ENCODE results near the gene UBN1. TPM values are rescaled to one million over a fixed set of nuclear protein-coding genes. Genes with fewer than 3 reads are reported as not detected.
"Not testable (repeated sequence)": the region's sequence is repeated elsewhere in the genome, so short reads cannot be mapped to it uniquely, and the experiment has no call there.

UBN1 gene
- total RNA-seq, 1 experiment from 2014 or later: 14.1 TPM

DNA sequence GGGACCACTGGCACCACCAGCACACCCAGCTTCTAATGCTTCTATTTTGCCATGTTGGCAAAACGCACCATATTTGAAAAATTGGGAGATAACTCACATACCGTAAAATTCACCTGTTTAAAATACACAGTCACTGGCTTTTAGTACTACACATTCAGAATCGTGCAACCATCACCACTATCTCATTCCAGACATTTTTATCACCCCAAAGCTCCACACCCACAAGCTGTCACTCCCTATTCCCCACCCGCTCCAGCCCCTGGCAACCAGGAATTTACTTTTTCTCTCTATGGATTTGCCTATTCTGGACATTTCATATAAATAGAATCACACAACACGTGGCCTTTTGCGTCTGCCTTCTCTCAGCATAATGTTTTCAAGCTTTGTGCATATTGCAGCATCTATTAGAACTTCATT is 64.7 kb downstream of the UBN1 start:
- in situ Hi-C loops (cut with HindIII; ENCODE audit: low pct_unique_long_range_greater_than_20kb, low sequenced_read_pairs): no loop called here
- no peak for DNase-seq (ENCODE audit: low read depth, low spot score)

GRCh38 chr16:4913130-4913773 is 66.0 kb downstream of the UBN1 start:
- in situ Hi-C loops (cut with HindIII; ENCODE audit: low pct_unique_long_range_greater_than_20kb, low sequenced_read_pairs): no loop called here
- no peak for DNase-seq (ENCODE audit: low read depth, low spot score)

GRCh38 chr16:4913774-4914525 is 66.7 kb downstream of the UBN1 start:
- in situ Hi-C loops (cut with HindIII; ENCODE audit: low pct_unique_long_range_greater_than_20kb, low sequenced_read_pairs): no loop called here
- DNase-seq (ENCODE audit: low read depth, low spot score): no peak

DNA sequence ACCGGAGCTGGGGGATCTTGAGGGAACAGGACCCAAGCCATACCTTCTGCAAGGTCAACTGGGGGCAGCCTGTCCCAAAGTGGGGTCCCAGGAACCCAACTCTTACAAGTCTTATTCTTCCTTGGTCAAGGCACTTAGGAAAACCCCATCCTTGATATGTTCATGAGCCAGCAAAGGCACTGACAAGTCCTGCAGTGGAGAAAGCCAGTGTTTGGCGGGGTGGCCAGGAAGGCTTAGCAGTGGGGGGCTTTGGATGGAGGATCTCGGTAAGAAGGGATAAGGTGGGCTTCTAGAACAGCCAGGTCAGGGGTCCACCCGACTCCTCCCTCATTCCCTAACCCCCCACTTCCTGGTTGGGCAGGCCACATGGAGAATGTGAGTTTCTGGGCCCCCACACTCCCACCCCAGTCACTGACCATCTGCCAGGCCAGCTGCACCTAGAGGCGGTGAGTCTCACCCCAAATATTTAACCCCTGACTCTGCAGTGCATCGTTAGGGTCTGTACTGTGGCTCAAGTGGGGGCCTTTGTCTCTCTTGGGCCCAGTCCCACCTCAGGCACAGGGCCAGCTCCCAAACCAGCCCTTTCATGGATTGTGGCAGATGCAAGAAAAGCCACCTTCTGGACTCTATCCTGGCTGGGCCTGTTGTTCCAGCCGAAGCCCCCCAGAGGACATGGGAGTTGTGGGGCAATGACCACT is 67.4 kb downstream of the UBN1 start:
- in situ Hi-C loops (cut with HindIII; ENCODE audit: low pct_unique_long_range_greater_than_20kb, low sequenced_read_pairs): no loop called here
- DNase-seq (ENCODE audit: low read depth, low spot score): no peak

DNA sequence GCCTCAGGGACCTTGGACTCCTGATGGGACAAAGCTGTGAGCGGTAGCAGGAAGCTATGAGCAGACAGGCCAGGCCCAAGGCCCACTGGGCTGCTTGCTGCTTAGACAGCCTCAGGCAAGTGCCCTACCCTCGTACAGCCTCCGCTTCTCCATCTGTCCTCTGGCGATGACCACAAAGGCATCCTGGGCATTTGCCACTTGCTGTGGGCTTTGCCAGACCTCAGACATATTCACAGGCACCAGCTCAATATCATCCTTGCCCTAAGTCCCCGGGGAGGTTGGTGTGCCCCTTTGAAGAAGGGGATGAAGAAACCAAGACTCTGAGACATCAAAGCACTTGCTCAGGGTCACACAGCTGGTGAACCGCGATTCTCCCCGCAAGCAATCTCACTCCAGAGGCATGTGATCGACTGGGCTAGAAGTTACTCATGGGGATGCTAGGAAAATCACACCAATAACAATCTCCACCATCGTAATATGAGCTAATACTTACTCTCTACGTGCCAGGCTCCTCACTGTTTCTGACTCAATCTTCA is 68.0 kb downstream of the UBN1 start:
- in situ Hi-C loops (cut with HindIII; ENCODE audit: low pct_unique_long_range_greater_than_20kb, low sequenced_read_pairs): no loop called here
- peak; percentile 13 for DNase-seq (ENCODE audit: low read depth, low spot score)

- no peak for DNase-seq (ENCODE audit: low read depth, low spot score)
- in situ Hi-C loops (cut with HindIII; ENCODE audit: low pct_unique_long_range_greater_than_20kb, low sequenced_read_pairs): no loop called here
These were observed 69.8 kb downstream of the UBN1 start for GRCh38 chr16:4917117-4917516.

DNA sequence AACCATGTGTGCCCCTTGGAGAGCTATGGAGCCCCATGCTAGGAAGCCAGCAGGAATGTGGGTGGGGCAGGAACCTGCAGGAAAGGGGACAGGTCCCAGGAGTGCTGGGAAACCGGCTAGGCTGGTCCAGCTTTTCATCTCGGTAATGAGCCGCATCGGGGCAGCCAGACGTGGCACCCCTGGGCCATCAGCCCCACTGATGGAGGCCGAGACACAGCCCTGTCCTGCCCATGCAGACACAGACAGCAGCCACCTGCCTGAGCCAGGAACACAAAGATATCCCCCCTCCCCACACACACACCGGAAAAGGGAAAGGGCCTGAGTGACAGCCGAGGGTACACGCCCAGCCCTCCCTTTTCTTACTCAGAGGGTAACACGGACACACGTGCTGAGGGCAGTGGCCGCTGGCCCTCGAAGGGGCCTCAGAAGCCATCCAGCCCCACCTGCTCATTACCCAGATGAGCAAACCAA is 71.5 kb downstream of the UBN1 start:
- DNase-seq (ENCODE audit: low read depth, low spot score): no peak
- in situ Hi-C loops (cut with HindIII; ENCODE audit: low pct_unique_long_range_greater_than_20kb, low sequenced_read_pairs): no loop called here

DNA sequence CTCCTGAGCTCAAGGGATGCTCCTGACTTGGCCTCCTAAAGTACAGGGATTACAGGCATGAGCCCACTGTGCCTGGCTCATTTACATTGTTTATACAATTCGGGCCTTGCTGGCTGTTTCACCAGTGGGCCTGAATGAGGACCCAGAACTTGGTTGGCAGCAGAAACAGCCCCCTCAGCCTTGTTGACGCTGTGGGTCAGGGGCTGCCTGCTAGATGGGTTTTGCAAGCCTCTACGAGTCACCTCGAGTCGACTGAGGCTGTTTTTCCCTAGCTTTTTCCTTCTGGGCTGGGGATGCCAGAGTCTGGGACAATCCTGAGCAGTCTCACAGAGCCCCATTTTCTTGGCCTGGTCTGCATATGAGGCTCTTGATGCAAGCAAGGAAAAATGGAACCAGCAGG is 73.5 kb downstream of the UBN1 start:
- in situ Hi-C loops (cut with HindIII; ENCODE audit: low pct_unique_long_range_greater_than_20kb, low sequenced_read_pairs): no loop called here
- DNase-seq (ENCODE audit: low read depth, low spot score): no peak

DNA sequence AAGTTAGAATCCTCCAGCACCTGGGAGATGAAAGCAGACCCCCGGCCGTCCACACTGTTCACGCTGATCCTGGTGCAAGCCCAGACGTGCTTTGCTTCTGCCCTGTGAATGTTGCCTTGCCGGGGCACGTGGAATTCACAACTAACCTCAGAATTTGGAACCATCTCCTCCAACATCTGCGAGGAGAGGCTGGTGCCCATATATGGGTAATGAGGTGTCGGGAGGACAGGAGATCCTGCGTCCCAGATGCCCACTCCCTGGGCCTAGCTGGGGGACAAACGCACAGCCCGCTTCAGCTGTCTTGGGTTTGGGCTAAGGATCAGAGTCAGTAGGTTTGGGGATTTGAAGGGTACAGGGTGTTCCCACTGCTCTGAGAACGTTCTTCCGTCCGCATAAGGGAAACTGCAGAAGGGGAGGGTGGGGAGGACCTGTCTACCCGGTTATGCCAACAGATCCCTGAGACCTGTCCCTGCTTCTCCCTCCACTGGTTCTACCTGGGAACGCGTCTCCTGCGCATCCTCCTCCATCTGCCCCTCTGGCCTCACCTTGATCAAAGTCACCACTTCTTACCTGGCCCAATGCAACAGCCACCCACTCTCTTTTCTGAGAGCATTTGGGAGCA is 75.6 kb downstream of the UBN1 start:
- no peak for DNase-seq (ENCODE audit: low read depth, low spot score)
- in situ Hi-C loops (cut with HindIII; ENCODE audit: low pct_unique_long_range_greater_than_20kb, low sequenced_read_pairs): no loop called here

- DNase-seq (ENCODE audit: low read depth, low spot score): no peak
- in situ Hi-C loops (cut with HindIII; ENCODE audit: low pct_unique_long_range_greater_than_20kb, low sequenced_read_pairs): no loop called here
These were observed 76.6 kb downstream of the UBN1 start for GRCh38 chr16:4923853-4924252.

DNA sequence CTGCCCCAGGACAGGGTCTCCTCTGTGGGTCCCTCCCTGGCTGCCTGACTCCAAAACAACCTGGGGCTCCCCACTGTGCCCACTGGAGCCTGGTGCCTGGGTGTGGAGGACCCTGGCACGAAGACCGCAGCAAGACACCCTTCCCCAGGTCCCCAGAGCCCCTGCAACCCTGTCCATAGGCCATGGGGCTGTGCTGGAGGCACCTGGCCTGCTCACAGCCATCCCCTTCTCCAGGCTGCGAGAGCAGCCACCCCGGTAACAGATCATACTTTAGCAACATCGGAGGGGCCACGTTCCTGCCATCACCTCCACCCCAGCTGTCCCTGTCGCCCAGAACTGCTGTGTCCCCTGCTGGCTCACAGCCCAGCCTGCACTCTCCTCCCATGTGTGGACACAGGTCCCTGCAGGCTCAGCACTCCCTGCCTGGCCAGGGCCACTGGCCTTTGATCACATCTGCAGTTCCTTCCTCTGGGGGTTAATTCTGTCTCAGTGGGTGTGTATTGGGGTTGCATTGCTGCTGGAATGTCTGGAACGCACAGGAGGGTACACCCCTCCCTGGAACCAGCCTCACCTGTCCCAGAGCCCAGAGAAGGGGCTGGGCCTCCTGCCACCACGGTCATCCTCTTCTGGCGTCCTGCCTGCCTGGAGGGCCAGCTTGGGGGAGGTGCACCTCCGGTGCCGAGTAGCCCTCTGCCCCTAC is 77.5 kb downstream of the UBN1 start:
- DNase-seq (ENCODE audit: low read depth, low spot score): no peak
- in situ Hi-C loops (cut with HindIII; ENCODE audit: low pct_unique_long_range_greater_than_20kb, low sequenced_read_pairs): no loop called here

- DNase-seq (ENCODE audit: low read depth, low spot score): no peak
- in situ Hi-C loops (cut with HindIII; ENCODE audit: low pct_unique_long_range_greater_than_20kb, low sequenced_read_pairs): no loop called here
These were observed 78.0 kb downstream of the UBN1 start for GRCh38 chr16:4925293-4925607.

- in situ Hi-C loops (cut with HindIII; ENCODE audit: low pct_unique_long_range_greater_than_20kb, low sequenced_read_pairs): no loop called here
- no peak for DNase-seq (ENCODE audit: low read depth, low spot score)
These were observed 78.5 kb downstream of the UBN1 start for GRCh38 chr16:4925791-4926190.

DNA sequence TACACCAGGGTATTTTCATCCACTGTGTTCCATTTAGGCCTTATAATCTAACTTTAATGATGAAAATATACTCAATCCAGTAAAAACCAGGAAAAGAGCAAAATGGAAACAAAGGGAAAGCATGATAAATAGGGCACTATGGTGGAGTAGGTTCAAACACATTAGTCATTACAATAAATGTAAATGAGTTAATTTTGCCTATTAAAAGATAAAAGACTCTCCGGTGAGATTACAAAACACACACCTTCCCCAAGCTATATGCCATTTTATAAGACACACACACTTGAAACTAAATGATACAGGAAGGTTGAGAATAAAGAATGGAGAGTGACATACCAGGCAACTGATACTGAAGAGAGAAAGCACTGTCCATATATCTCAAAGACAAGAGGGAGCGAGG is 79.6 kb downstream of the UBN1 start:
- no peak for DNase-seq (ENCODE audit: low read depth, low spot score)
- in situ Hi-C loops (cut with HindIII; ENCODE audit: low pct_unique_long_range_greater_than_20kb, low sequenced_read_pairs): no loop called here

DNA sequence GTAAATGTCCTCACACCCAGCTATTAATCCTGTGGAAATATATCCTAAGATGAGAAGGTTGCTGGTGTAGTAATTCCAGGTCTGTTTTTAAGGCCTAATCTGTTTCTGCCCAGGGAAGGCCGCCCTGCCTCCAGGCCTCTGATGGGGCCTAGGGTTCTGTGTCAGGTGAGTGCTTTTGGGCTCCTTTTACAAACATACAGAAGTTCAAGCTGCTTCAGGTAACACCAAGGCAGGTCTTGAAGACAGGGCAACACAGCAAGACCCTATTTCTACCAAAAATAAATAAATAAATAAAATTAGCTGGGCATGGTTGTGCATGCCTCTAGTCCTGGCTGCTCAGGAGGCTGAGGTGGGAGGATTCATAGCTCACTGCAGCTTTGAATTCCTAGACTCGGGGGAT is 80.4 kb downstream of the UBN1 start:
- no peak for DNase-seq (ENCODE audit: low read depth, low spot score)
- in situ Hi-C loops (cut with HindIII; ENCODE audit: low pct_unique_long_range_greater_than_20kb, low sequenced_read_pairs): no loop called here

GRCh38 chr16:4928227-4928626 is 80.9 kb downstream of the UBN1 start:
- in situ Hi-C loops (cut with HindIII; ENCODE audit: low pct_unique_long_range_greater_than_20kb, low sequenced_read_pairs): no loop called here
- no peak for DNase-seq (ENCODE audit: low read depth, low spot score)

DNA sequence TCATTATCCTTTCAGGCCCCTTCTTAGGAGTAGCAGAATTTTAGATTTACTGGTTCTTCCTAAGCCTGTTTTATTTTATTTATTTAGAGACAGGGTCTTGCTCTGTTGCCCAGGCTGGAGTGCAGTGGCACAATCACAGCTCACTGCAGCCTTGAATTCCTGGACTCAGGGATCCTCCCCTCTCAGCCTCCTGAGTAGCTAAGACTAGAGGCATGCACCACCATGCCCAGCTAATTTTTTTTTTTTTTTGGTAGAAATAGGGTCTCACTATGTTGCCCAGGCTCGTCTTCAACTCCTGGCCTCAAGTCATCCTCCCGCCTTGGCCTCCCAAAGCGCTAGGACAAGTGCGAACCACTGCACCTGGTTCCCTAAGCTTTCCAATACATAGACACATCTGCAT is 82.3 kb downstream of the UBN1 start:
- in situ Hi-C loops (cut with HindIII; ENCODE audit: low pct_unique_long_range_greater_than_20kb, low sequenced_read_pairs): not testable (repeated sequence)

DNA sequence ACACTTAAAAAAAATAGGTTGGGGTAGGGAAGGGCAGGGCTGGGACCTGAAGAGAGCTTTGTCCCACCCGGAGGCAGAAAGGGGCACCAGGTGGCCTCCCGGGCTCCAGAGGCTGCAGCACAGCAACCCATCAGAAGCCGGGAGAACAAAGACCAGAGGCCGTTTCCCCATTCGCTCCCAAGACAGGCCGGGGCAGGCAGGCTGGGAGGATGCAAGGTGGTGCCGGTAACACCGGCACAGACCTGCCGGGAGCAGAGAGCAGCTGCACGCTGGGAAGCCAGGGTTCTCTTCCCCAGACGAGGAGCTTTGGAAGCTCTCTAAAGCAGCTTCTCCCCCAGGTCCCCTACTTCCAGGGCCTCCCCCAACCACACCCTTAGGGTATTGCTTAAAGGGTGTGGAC is 84.1 kb downstream of the UBN1 start:
- DNase-seq (ENCODE audit: low read depth, low spot score): no peak
- in situ Hi-C loops (cut with HindIII; ENCODE audit: low pct_unique_long_range_greater_than_20kb, low sequenced_read_pairs): no loop called here

More for the DNA sequence above, 82.3 kb downstream of the UBN1 start:
- not testable (repeated sequence) for DNase-seq (ENCODE audit: low read depth, low spot score)

Measured in SK-MEL-5 (cell line).